Left cardiac atrium (tissue), 4 donors: ENCODE results near the gene UNC5A. TPM values are rescaled to one million over a fixed set of nuclear protein-coding genes. Genes with fewer than 3 reads are reported as not detected.

ENCODE experiments used
- ATAC-seq, 2 donors: fragments of 200-7000 bp; cut with Tn5 transposase; one replicate each; pipeline ENCODE4 v1.9.1; 2020; ENCODE audit warnings: mild to moderate bottlenecking in 2 of 2, moderate library complexity in 2 of 2
- DNase-seq: peaks from one replicate; pipeline ENCODE4 v3.0.0-alpha.2; 2020
- intact Hi-C, 2 donors: fragments of 100-400 bp; cut with DNase I; formaldehyde crosslinking; loops; one replicate each; pipeline versions ENCODE4 v1.14.1 to v1.15.1; 2022 to 2023
- total RNA-seq, 2 donors: library from RNA; stranded (reverse); fragmentation: NEBNext Ultra II Directional; extraction: Animal tissue kit (Norgen Biotek cat#: 25700); gene quantifications; one replicate each; pipeline ENCODE4 v1.2.1, GENCODE V29; 2021
- donor health status: DM: no; HTN: yes; CAD: no.
- donor health status: DM: no; HTN: yes; CAD: no; lungs with severe emphysema.
- donor health status: DM: yes; HTN: yes; CAD: no.
- donor health status: Dilated cardiomyopathy.

UNC5A gene
- total RNA-seq, 2 donors from 2014 or later, result 0.35 to 0.50 TPM

DNA sequence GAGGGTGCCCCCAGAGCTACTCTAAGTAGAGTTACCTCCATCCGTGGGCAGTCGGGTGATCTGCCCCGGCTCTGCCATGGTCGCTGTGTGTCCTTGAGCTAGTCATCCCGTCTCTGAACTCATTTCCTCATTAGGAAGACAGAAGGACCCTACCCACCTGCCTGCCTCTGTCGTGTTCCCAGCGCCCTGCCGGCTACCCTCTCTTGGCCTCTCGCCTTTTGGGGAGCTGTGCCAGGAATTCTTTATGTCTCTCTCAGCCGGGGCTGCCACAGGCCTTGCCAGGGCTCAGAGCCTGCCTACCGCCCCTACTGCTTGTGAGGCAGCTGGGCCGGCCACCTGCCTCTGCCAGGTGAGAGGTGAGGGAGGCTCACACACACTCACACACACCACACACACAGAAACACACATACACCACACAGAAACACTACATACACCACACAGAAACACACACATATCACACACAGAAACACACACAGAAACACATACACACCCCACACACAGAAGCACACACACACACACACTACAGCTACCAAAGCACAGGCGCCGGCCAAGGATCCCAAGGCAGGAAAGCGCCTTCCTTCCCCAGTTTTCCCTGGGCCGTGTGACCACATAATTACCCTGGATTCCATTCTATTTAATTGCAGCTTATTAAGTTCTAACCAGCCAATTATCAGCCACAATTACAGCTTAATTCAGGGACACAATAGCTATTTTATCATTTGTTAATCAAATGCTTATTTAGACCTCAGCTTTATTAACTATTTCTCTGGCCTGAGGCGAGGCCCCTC is 41.7 kb downstream of the UNC5A start:
- intact Hi-C loops, result no loop called here
- DNase-seq (no peak), ATAC-seq (no peak)

GRCh38 chr5:176853151-176853778 is 42.9 kb downstream of the UNC5A start:
- intact Hi-C loops, result no loop called here

DNA sequence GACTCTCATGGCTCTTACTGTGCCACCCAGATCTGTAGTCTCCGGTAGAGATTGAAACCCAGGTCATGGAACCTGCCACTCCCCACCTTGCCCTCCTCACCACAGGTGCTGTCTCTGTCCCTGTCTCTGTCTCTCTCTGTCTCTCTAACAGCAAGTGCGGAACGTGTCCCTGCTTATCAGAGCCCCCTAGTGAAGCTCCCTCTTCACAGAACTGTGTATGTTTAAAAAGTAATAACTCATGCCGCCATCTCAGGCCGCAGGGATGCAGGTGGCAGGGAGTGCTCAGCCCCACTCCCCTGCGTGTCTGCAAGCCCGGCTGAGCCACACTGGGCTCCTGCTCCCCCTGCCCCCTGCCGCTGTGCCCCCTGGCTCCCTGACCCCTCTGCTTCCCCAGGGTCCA is 43.8 kb downstream of the UNC5A start:
- no peak for DNase-seq
- intact Hi-C loops, result no loop called here
- ATAC-seq, result no peak

More at GRCh38 chr5:176853151-176853778, 42.9 kb downstream of the UNC5A start:
- no peak for DNase-seq
- ATAC-seq, result no peak

DNA sequence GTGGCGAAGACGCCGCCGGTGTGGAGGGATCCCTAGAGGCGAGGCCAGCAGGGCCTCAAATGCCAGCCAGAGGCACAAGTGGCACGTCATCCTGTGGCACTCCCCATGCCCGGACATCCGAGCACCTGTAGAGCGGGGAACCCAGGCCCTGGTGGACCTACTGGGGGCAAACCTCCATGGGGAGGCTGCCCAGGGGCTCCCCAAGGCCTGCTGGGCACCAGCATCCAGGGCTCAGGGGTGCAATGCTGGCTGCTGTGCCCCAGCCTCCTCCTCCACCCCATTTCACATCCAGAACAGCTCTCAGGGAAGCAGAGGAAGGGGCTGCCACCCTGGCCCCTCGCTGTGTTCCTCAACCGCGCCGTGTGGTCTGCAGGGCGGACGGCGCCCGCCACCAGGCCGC is 45.2 kb downstream of the UNC5A start:
- DNase-seq (no peak), ATAC-seq (no peak)
- intact Hi-C loops, result no loop called here

GRCh38 chr5:176856746-176857145 is 46.4 kb downstream of the UNC5A start:
- DNase-seq (no peak), ATAC-seq (no peak)
- intact Hi-C loops, result no loop called here

DNA sequence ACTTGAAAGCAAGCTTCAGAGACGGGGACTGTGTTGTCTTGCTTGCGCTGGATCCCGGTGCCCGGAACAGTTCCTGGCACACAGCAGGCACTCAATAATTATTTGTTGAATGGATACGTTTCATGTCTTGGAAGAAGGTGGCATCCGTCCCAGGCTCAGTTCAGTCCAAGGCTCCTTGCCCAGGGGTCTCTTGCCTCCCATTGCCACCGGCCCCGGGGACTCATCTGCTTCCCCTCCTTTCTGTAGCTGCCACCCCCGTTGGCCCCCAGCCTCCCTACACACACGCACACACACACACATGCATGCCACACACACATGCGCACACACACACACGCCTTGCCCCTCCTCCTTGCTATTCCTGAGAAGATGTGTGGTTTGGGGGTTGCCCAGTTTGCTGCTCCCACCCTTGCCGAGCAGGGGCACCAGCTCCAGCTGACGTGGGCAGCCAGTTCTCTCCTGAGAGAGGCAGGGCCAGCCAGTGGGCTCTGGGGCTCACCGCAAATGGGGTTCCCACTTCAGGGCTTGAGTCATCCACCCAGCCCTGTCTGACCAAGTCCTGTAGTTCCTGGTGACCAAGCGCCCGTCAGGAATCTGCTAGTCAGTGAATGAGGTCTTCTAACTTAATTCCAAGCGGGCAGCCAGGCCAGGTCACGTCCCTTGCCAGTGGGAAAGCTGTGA is 47.0 kb downstream of the UNC5A start:
- no peak for ATAC-seq
- intact Hi-C loops, result no loop called here
- no peak for DNase-seq

DNA sequence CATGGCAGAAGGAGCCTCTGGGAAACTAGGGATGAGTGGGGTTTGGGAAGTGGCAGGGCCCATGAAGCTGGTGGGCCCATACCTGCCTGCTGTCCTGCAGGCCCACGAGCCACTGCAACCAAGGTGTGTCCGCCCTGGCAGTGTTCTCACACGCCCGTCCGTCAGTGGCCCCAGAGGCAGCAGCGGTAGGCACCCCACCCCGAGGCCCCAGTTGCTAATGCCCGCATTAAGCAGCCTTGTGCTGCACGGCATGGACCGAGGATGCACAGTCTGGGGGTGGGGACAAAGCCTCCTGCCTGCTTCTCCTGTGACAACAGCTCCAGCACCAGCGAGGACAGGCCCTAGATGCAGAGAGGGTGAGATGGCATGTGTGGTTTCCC is 47.5 kb downstream of the UNC5A start:
- intact Hi-C loops, result no loop called here
- no peak for ATAC-seq
- DNase-seq, result no peak

- ATAC-seq, result no peak
- intact Hi-C loops, result no loop called here
- DNase-seq, result no peak
Measured at GRCh38 chr5:176859916-176860315, 49.6 kb downstream of the UNC5A start.

GRCh38 chr5:176860381-176860780 is 50.0 kb downstream of the UNC5A start:
- DNase-seq (no peak), ATAC-seq (no peak)
- intact Hi-C loops, result no loop called here

- ATAC-seq (no peak), DNase-seq (no peak)
- intact Hi-C loops, result no loop called here
Measured at GRCh38 chr5:176861276-176861675, 50.9 kb downstream of the UNC5A start.

GRCh38 chr5:176862330-176862995 is 52.1 kb downstream of the UNC5A start:
- ATAC-seq (no peak), DNase-seq (no peak)
- intact Hi-C loops, result no loop called here

DNA sequence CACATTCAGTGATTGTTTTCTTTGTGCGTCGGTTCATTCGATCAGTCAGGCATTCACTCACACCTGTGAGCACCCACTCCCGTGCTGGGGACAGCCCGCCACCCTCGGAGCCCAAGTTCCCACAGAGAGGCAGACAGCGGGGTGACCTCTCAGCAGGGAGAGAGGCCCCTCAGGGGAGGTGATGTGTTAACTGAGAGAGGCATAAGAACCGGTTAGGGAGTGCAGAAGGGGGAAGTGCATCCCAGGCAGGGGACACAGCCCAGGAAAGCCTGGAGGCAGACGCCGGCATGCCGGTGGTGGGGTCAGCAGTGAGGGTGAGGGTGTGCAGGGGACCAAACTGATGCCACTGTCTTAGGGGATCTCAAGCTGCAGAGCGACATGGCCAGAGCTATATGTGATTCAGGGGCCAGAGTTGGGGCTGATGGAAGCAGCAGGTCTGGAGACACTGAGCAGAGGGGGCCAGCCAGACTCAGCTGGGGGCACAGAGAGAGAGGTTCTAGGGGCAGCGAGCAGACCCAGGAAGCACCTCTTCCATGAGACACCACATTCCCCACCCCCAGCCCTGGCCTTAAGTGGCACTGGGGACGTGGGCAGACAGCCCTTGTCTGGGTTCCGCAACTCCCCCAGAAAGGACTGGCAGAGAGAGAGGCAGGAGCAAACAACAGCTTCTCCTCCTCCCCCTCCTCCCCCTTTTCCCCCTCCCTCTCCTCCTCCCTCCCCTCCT is 52.8 kb downstream of the UNC5A start:
- DNase-seq, result no peak
- no peak for ATAC-seq
- intact Hi-C loops, result no loop called here

DNA sequence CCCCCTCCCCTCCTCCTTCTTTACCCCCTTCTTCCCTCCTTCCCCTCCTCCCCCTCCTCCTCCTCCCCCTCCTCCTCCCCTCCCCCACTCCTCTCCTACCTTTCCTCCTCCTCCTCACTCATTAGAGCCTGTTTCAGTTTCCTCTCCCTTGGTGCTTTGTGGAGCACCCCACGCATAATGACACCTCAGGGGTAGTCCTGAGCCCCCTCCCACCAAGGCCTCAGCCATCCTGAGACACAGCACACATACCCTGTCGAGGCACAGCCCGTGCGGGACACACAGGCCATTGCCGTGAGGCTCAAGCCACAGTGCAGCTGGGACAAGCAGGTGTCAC is 53.4 kb downstream of the UNC5A start:
- DNase-seq, result no peak
- intact Hi-C loops, result no loop called here
- ATAC-seq, result no peak

DNA sequence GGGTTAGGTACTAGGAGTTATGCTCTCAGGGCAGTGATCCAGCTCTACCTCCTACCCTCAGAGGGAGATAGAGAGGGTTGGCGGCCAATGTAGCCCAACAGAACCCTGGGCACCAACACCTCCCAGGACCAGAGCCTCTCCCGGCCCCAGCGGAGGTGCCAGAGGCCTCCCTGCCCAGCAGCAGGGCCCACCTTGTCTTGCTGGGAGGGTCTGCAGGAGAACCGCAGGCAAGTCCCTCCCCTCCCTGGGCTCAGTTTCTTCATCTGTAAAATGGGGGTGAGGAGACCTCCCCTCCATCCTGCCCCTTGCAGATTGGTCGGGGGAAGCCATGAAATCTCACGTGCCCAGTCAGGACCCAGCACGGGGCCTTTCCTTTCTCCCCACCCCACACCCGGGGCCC is 54.4 kb downstream of the UNC5A start:
- no peak for ATAC-seq
- intact Hi-C loops, result no loop called here
- no peak for DNase-seq

GRCh38 chr5:176865964-176866363 is 55.6 kb downstream of the UNC5A start:
- intact Hi-C loops, result no loop called here
- no peak for ATAC-seq
- no peak for DNase-seq

DNA sequence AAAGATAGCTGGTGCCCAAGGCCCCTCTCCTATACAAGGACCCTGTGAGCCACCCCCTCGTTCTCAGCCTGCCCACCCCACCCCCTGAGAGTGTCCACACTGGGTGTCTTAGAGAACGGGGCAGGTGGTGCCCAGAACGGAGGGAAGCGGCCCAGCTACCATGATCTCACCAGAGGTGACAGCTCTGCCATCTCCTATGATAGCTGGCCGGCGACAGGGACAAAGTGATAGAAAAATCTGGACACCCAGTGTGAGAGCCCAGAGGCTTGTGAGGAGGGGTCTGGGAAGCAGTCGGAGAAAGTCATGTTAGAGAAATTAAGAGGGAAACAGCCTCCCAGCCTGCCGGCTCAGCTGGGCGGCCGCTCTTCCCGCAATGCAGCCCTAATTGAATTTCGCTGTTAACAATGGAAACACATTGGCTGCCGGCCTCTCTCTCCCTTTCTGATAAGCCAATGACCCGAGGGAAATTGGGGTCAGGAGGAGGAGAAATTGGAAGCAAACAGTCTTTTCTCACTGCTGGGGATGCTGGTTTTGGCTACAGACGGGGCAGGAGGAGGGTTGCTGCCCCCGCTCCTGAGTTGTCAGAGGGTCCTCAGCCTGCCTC is 56.5 kb downstream of the UNC5A start:
- ATAC-seq, result no peak
- no peak for DNase-seq
- intact Hi-C loops, result no loop called here

- ATAC-seq (no peak), DNase-seq (no peak)
- intact Hi-C loops, result no loop called here
Measured at GRCh38 chr5:176868126-176868525, 57.8 kb downstream of the UNC5A start.

DNA sequence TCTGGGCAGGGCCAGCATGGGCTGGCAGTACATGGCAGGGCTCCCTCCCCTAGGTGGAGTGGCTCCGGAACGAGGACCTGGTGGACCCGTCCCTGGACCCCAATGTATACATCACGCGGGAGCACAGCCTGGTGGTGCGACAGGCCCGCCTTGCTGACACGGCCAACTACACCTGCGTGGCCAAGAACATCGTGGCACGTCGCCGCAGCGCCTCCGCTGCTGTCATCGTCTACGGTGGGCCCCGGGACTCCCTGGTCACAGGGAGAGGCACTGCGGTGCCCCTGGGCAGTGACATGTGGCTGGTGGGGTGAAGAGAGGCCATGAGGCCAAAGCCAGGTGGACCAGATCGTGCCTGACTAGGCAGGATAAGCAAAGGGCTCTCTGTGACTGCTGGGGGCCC is 58.4 kb downstream of the UNC5A start:
- intact Hi-C loops, result no loop called here
- ATAC-seq, result no peak

DNA sequence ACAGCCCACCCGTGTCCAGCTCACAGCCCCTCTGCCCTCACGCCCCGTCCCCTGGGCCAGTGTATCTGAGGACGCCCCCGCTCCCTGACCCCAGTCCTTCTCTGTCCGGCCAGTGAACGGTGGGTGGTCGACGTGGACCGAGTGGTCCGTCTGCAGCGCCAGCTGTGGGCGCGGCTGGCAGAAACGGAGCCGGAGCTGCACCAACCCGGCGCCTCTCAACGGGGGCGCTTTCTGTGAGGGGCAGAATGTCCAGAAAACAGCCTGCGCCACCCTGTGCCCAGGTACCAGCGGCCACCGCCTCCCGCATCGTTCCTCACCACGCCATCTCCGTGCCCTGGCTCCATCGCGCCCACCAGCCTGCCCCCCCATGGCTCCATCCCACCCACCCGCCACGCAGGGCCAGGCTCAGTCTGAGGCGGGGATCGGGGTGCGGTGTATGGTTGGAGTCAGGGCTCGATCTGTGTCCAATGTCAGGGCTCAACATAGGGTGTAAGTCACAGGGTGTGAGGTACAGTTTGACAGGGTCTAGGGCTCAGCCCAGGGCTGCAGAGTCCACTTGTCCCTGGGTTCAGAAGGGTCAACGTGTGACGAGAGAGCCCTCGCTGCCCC is 59.2 kb downstream of the UNC5A start:
- DNase-seq (no peak), ATAC-seq (no peak)
- intact Hi-C loops, result no loop called here

More for the DNA sequence above, 58.4 kb downstream of the UNC5A start:
- DNase-seq, result no peak
